Endothelial cell of umbilical vein (primary cell): ENCODE measurements around the gene SP8.

Experiments used
- POLR2AphosphoS5 ChIP-seq: IDR thresholded peaks from 2 replicates; pipeline ENCODE4 v1.6.1; 2012; ENCODE audit warnings: low read depth, mild to moderate bottlenecking, control low read depth, low read length, moderate library complexity; ENCODE audit not compliant: insufficient read depth
- TF ChIP-seq, protein P1 (sequence below), 2 donors: IDR thresholded peaks; 1 replicate in 1 of 2; 2 replicates in 1 of 2; pipeline ENCODE4 v1.5.1; 2011; ENCODE audit warnings: low read length in 2 of 2, mild to moderate bottlenecking in 2 of 2, moderate library complexity in 2 of 2, control low read depth in 1 of 2, inconsistent platforms in 1 of 2, low read depth in 1 of 2; ENCODE audit not compliant: insufficient read depth in 1 of 2; ENCODE audit errors: extremely low read depth in 1 of 2

DNA sequence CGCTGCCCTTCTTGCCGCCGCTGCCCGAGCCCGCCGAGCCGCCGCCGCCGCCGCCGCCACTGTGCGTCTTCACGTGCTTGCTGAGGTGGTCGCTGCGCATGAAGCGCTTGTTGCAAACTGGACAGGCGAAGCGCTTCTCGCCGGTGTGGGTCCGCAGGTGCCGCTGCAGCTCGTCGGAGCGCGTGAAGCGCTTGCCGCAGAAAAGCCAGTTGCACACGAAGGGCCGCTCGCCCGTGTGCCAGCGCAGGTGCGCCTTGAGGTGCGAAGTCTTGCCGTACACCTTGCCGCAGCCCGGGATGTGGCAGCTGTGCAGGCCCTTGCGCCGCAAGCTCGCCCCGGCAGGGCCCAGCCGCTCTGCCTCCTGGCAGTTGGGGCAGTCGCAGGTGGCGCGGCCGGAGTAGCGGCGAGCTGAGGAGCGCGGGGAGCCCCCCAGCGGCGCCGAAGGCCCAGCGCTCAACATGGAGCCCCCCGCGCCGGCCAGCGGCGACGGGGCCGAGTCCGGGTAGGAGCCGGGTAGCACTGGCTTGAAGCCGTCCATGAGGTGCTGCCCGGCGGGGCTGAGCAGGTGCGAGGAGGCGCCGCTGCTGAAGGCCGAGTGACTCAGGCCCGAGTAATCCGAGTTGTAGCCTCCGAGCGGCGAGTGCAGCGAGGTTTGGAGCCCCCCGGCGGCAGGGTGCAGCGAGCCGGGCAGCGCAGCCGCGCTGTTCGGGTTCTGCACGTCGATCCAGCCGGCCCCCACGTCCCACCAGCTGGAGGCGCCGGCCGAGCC is 2.1 kb downstream of the SP8 start:
- TF ChIP-seq POLR2AphosphoS5, result no peak
- TF ChIP-seq, protein P1, sequence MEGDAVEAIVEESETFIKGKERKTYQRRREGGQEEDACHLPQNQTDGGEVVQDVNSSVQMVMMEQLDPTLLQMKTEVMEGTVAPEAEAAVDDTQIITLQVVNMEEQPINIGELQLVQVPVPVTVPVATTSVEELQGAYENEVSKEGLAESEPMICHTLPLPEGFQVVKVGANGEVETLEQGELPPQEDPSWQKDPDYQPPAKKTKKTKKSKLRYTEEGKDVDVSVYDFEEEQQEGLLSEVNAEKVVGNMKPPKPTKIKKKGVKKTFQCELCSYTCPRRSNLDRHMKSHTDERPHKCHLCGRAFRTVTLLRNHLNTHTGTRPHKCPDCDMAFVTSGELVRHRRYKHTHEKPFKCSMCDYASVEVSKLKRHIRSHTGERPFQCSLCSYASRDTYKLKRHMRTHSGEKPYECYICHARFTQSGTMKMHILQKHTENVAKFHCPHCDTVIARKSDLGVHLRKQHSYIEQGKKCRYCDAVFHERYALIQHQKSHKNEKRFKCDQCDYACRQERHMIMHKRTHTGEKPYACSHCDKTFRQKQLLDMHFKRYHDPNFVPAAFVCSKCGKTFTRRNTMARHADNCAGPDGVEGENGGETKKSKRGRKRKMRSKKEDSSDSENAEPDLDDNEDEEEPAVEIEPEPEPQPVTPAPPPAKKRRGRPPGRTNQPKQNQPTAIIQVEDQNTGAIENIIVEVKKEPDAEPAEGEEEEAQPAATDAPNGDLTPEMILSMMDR (IDR thresholded peaks at IDR 0.05; ENCODE audit: extremely low read depth in 1 of 2, insufficient read depth in 1 of 2, low read depth in 1 of 2, low read length in 2 of 2), result peak; percentile 17 to 37
